ENCODE measurements around the gene MAD1L1.
"Not testable (repeated sequence)": the region's sequence is repeated elsewhere in the genome, so short reads cannot be mapped to it uniquely, and the experiment has no call there.

MAD1L1 gene

GRCh38 chr7:2080477-2080876, 152.3 kb downstream of the MAD1L1 start:
- no peak for DNase-seq

- no peak for DNase-seq
Measured at GRCh38 chr7:2080060-2080387, 152.7 kb downstream of the MAD1L1 start.

- DNase-seq, result no peak
Measured at GRCh38 chr7:2079332-2080059, 153.2 kb downstream of the MAD1L1 start.

GRCh38 chr7:2078899-2079298, 153.8 kb downstream of the MAD1L1 start:
- no peak for DNase-seq

- DNase-seq, result no peak
Measured at GRCh38 chr7:2076649-2077064, 156.1 kb downstream of the MAD1L1 start.

- no peak for DNase-seq
Measured at GRCh38 chr7:2075811-2076210, 156.9 kb downstream of the MAD1L1 start.

GRCh38 chr7:2074691-2075090, 158.1 kb downstream of the MAD1L1 start:
- no peak for DNase-seq

GRCh38 chr7:2072798-2073197, 159.9 kb downstream of the MAD1L1 start:
- DNase-seq, result no peak

GRCh38 chr7:2072042-2072441, 160.7 kb downstream of the MAD1L1 start:
- no peak for DNase-seq

GRCh38 chr7:2071133-2071832, 161.5 kb downstream of the MAD1L1 start:
- no peak for DNase-seq

GRCh38 chr7:2070151-2070763, 162.5 kb downstream of the MAD1L1 start:
- no peak for DNase-seq

- DNase-seq, result no peak
Measured at GRCh38 chr7:2069472-2069860, 163.3 kb downstream of the MAD1L1 start.

GRCh38 chr7:2068693-2069471, 163.9 kb downstream of the MAD1L1 start:
- DNase-seq, result no peak

GRCh38 chr7:2066251-2066919, 166.4 kb downstream of the MAD1L1 start:
- peak; percentile 23 to 34 for DNase-seq

GRCh38 chr7:2065528-2065927, 167.2 kb downstream of the MAD1L1 start:
- DNase-seq, result no peak

- no peak for DNase-seq
Measured at GRCh38 chr7:2063563-2064260, 169.0 kb downstream of the MAD1L1 start.

GRCh38 chr7:2062648-2063047, 170.1 kb downstream of the MAD1L1 start:
- DNase-seq, result no peak

- no peak for DNase-seq
Measured at GRCh38 chr7:2060701-2061100, 172.0 kb downstream of the MAD1L1 start.

- no peak for DNase-seq
Measured at GRCh38 chr7:2059964-2060700, 172.6 kb downstream of the MAD1L1 start.

- DNase-seq, result not testable (repeated sequence)
Measured at GRCh38 chr7:2058246-2058645, 174.5 kb downstream of the MAD1L1 start.

- DNase-seq, result no peak
Measured at GRCh38 chr7:2055956-2056355, 176.8 kb downstream of the MAD1L1 start.

Measured in stimulated activated CD4-positive, alpha-beta T cell treated with anti-CD3 and anti-CD28 coated beads, Interleukin-2, amount 100 ng/mL, for 24 hours (primary cell).